SJCRH30 (cell line): ENCODE data around the gene KRT76. TPM values are rescaled to one million over a fixed set of nuclear protein-coding genes. Genes with fewer than 3 reads are reported as not detected.
A peak's percentile ranks its signal among the peaks of the same experiment; 100 is the strongest.

ENCODE experiments used
- DNase-seq, 2 experiments: peaks; one replicate each; pipeline ENCODE4 v3.0.0-alpha.2; 2015 to 2020
- H3K27ac ChIP-seq: fragments of 250-450 bp; sonication (Bioruptor Pico); 2 replicates; pipeline ENCODE4 v1.5.1; 2020; ENCODE audit warnings: mild to moderate bottlenecking, moderate library complexity
- H3K27me3 ChIP-seq: fragments of 250-450 bp; sonication (Bioruptor Pico); 2 replicates; pipeline ENCODE4 v1.5.1; 2020; ENCODE audit warnings: mild to moderate bottlenecking, moderate library complexity
- H3K36me3 ChIP-seq: fragments of 250-450 bp; sonication (Bioruptor Pico); 2 replicates; pipeline ENCODE4 v1.5.1; 2020; ENCODE audit warnings: mild to moderate bottlenecking, moderate library complexity
- H3K4me1 ChIP-seq: fragments of 250-450 bp; sonication (Bioruptor Pico); 2 replicates; pipeline ENCODE4 v1.5.1; 2020; ENCODE audit warnings: mild to moderate bottlenecking, moderate library complexity
- H3K4me3 ChIP-seq: fragments of 250-450 bp; sonication (Bioruptor Pico); 2 replicates; pipeline ENCODE4 v1.5.1; 2020; ENCODE audit warnings: mild to moderate bottlenecking, moderate library complexity
- H3K9me3 ChIP-seq: fragments of 250-450 bp; sonication (Bioruptor Pico); replicated peaks from 2 replicates; pipeline ENCODE4 v1.5.1; 2020; ENCODE audit warnings: mild to moderate bottlenecking, moderate library complexity
- total RNA-seq: library from RNA; depleted of rRNA; stranded (reverse); fragments of >200 nt; shearing (Covaris generic); gene quantifications from 2 replicates; pipeline ENCODE4 v1.2.3, GENCODE V29; 2014; rRNA removed

The KRT76 gene
- total RNA-seq = not detected in 2 replicates

DNA sequence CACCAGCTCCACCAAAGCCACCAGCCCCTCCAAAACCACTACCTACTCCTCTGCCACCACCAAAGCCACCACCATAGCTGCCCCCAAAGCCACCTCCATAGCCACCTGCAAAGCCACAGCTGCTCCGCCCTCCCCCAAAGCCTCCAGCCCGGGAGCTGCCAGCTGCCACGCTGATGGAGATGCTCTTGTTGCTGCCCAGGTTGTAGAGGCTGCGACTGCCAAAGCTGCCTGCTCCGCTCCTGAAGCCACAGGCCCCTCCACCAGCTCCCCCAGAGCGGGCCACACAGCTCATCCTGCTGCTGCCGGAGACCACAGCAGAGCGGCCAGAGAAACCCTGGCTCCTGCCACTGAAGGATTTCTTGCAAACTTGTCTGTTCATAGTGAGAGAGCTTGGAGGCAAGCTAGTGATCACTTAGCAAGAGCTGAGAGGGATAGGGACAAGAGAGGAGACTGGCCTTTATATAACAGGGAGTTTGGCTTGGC, at the start of gene KRT76:
TSS of gene KRT76 (minus strand) at position 433 of the 483 bp plus-strand sequence. CDS start at position 379, 54 bp downstream.
- Histone ChIP-seq H3K27me3 (no peaks in the 10 kb centered on the region), H3K4me1 (no peaks in the 10 kb centered on the region), H3K4me3 (no peak within 1 kb of the TSS), H3K9me3 (no peaks in the 10 kb centered on the region), H3K27ac (no peak within 1 kb of the TSS), H3K36me3 (no peaks in the 10 kb centered on the region)
- DNase-seq = no peak

DNA sequence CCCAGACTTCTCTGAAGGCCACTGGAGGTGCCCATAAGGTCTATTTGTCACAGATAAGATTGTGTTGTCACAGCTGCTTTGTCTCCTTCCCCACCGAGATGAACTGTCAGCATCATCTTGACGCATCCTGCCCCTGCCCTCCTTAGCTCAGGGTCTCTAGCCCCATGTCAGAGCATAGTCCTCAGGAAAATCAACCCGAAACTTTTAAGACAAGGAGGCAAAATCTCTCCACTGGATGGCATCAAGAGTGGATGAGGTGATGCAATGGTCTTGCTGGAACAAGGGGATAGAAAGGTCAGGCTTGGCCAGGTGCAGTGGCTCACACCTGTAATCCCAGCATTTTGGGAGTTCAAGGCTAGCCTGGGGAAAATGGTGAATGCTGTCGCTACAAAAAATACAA, 48.8 kb upstream of the KRT76 start:
- no peak for DNase-seq
- H3K36me3 ChIP-seq = no peaks in the 10 kb centered on the region
- no peaks in the 10 kb centered on the region for H3K4me1 ChIP-seq
- peaks cover 7% of the 10 kb centered on the region; the same call in 1 of the 2 replicates for H3K27me3 ChIP-seq
- H3K27ac ChIP-seq = no peak overlapping the region
- H3K4me3 ChIP-seq = no peak overlapping the region
- H3K9me3 ChIP-seq = no peaks in the 10 kb centered on the region

DNA sequence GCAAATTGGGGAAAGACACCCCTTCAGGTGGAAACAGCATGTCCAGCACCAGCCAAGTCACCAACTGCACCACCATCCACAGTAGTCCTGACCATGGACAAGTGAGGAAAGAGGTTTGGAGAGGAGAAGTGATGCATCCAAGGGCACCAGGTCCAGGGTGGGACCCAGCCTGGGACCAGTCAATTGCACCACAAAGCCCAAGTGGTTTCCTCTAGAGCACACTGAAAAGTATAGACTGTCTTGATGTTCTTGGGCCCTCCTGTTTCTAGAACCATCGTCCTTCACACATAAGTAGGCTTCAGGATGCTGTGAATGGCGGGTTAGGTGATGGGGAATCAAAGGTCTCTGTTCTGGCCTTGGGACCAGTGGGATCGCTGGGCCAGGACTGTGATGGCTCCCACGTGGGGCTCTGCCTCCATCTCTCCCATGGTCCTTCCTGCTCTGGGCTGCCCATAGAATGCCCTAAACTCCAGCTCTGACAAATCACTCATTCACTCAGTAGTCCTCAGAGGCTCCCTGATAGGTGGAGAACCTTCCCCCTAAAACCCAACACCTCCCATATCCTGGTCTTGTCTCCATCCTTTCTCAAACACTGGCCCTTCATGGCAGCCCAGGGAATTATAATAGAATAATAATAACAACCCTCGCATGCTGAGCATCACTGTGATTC, 47.7 kb upstream of the KRT76 start:
- DNase-seq = no peak
- H3K36me3 ChIP-seq = no peaks in the 10 kb centered on the region
- peaks cover 14% of the 10 kb centered on the region; the same call in 1 of the 2 replicates for H3K27me3 ChIP-seq
- H3K9me3 ChIP-seq = no peaks in the 10 kb centered on the region
- no peak overlapping the region for H3K4me3 ChIP-seq
- no peaks in the 10 kb centered on the region for H3K4me1 ChIP-seq
- H3K27ac ChIP-seq = no peak overlapping the region

DNA sequence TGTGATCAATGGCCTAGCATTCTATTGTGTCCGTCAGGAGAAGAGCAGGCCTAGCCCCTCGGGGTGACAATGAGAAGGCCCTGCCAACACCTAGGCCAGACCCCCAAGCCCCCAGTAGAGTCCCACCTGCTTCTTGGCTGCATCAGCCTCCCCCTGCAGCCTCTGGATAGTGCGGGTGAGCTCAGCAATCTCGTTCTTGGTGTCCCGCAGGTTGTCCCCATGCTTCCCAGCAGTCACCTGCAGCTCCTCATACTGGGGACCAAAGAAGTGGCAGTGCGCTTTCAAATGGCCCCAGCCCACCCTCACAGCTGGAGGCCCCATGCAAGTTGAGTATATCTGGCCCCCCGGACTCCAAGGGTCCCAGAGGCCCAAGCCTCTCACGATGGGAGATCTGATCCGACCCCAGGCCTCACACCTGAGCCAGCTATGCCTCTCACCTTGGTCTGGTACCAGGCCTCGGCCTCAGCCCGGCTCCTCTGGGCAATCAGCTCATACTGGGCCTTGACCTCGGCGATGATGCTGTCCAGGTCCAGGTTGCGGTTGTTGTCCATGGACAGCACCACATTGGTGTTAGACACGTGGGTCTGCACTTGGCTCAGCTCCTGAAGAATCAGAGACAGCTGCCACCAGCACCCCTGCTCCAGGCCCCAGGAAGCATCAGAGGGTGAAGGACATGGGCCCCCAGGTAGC, 46.8 kb upstream of the KRT76 start:
- H3K27ac ChIP-seq = no peak overlapping the region
- no peak for DNase-seq
- peaks cover 14% of the 10 kb centered on the region; the same call in 1 of the 2 replicates for H3K27me3 ChIP-seq
- no peak overlapping the region for H3K4me3 ChIP-seq
- H3K4me1 ChIP-seq = no peaks in the 10 kb centered on the region; the same call in 1 of the 2 replicates
- no peaks in the 10 kb centered on the region for H3K9me3 ChIP-seq
- no peaks in the 10 kb centered on the region for H3K36me3 ChIP-seq

GRCh38 chr12:52822771-52823510, 45.8 kb upstream of the KRT76 start:
- Histone ChIP-seq H3K27ac (no peak overlapping the region), H3K36me3 (no peaks in the 10 kb centered on the region), H3K9me3 (no peaks in the 10 kb centered on the region), H3K4me3 (no peak overlapping the region), H3K4me1 (peaks cover 4% of the 10 kb centered on the region; the same call in 1 of the 2 replicates), H3K27me3 (peaks cover 14% of the 10 kb centered on the region; the same call in 1 of the 2 replicates)
- no peak for DNase-seq

GRCh38 chr12:52821826-52822660, 44.9 kb upstream of the KRT76 start:
- Histone ChIP-seq H3K9me3 (no peaks in the 10 kb centered on the region), H3K27ac (no peak overlapping the region), H3K4me3 (no peak overlapping the region), H3K27me3 (peaks cover 14% of the 10 kb centered on the region; the same call in 1 of the 2 replicates), H3K36me3 (no peaks in the 10 kb centered on the region), H3K4me1 (peaks cover 4% of the 10 kb centered on the region; the same call in 1 of the 2 replicates)
- no peak for DNase-seq

DNA sequence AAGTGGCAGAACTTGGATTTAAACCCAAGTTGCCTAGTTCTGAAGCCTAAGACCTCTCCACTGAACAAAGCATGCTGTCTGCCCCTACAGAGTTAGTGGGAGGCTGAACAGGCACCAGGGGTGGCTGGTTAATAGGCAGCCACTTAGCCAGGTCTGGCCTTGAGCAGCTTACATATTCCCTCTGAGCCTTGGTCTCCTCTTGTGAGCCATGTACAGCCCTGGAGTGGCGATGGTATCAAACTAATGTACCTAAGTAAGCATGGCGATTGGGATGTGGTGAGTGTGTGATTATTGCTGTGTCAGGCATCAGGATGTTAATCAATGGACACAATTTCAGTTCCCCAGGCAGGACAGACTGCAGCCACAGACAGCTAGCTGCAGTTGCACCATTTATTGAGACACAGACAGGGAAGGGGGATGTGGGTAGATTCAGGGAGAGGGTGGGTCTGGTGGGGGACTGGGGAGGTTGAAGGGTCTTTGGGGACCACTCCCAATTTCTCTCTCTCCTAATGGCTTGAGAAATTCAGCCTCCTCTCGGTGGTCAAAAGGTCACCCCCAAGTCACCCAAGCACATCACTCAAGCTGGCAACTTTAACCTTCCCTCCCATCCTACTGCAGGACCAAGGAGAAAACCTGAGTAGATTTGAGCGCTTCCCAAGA, 44.1 kb upstream of the KRT76 start:
- H3K36me3 ChIP-seq = no peaks in the 10 kb centered on the region
- H3K4me3 ChIP-seq = no peak overlapping the region
- H3K27me3 ChIP-seq = peaks cover 14% of the 10 kb centered on the region; the same call in 1 of the 2 replicates
- H3K27ac ChIP-seq = no peak overlapping the region
- H3K9me3 ChIP-seq = no peaks in the 10 kb centered on the region
- DNase-seq = no peak
- H3K4me1 ChIP-seq = peaks cover 4% of the 10 kb centered on the region; the same call in 1 of the 2 replicates

DNA sequence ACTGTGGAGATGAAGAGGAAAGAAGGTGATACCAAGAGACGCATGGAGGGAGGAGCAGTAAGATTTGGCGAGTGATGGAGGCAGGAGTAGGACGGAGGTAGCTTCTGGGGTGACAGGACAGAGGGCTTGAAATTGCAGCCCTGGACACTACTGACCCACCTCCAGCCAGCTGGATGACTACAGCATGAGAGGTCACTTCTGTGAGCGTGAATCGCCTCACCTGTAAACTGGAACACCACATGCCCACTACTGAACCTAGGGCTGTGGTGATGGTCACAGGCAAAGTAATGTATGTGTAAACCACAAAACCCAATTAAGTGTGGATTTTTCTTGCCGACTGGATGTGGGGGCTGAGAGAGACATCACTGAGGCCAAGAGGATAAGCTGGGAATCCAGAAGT, 43.4 kb upstream of the KRT76 start:
- DNase-seq = no peak
- Histone ChIP-seq H3K9me3 (no peaks in the 10 kb centered on the region), H3K4me3 (no peak overlapping the region), H3K27me3 (peaks cover 14% of the 10 kb centered on the region; the same call in 1 of the 2 replicates), H3K36me3 (no peaks in the 10 kb centered on the region), H3K27ac (no peak overlapping the region), H3K4me1 (peaks cover 4% of the 10 kb centered on the region; the same call in 1 of the 2 replicates)

DNA sequence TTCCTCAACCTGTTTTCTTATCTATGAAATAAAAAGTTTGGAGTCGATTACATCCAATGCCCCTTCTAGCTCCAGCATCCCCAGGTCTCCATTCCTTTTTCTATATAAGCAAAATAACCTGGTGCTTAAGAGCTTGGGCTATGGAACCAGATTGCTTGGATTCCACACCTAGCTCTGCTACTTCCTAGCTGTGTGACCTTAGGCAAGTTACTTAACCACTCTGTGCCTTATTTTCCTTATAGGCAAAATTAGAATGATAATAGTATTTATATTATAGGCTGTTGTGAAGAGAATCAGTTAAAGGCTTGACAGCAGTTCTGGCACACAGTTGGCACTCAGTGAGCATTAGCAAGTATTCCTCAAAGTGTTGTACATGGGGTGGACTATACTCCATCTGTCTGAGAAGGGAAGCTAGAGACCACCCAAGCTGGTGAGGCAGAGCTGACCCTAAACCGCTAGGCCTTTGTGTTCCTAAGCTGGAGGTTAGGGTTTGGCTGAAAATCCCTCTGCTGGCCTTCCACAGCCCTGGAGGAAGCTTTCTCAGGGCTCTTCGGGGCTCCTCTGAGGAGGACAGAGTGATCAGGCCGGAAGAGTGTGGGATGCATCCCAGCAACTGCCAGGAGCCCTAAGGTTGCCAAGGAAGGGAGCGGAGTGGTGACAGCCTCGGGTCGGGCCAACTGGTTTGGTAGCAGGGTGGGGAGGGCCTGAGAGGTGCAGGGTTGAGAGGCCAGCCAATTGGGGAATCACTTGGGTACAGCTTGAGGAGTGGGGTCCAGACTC, 42.8 kb upstream of the KRT76 start:
- peaks cover 14% of the 10 kb centered on the region; the same call in 1 of the 2 replicates for H3K27me3 ChIP-seq
- no peaks in the 10 kb centered on the region for H3K9me3 ChIP-seq
- DNase-seq = no peak
- no peak overlapping the region for H3K4me3 ChIP-seq
- no peaks in the 10 kb centered on the region for H3K36me3 ChIP-seq
- peaks cover 4% of the 10 kb centered on the region; the same call in 1 of the 2 replicates for H3K4me1 ChIP-seq
- H3K27ac ChIP-seq = no peak overlapping the region

DNA sequence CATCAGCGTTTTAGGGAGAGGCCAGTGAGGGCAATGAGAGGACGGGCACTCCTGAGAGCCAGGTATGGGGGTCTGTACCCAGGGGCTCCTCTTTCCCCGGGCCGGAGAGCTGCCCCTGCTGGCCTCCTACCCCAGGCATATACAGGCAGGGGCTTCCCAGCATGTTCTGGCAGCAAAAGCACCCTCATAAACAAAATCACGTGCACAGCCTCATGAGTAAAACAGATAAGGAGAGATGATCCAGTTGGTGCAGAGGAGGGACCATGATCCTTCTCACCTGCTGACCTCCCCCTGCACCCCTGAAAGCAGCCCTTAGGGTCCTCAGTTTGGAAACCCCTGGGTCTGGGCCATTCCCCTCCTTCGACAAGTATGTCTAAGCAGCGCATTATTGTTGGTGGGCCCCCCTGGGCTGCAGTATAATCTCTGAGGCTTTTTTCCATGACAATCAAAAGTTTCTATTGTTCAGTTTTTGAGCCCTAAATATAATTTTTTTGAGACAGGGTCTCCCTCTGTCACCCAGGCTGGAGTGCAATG, 41.8 kb upstream of the KRT76 start:
- H3K27ac ChIP-seq = no peak overlapping the region
- DNase-seq = no peak

DNA sequence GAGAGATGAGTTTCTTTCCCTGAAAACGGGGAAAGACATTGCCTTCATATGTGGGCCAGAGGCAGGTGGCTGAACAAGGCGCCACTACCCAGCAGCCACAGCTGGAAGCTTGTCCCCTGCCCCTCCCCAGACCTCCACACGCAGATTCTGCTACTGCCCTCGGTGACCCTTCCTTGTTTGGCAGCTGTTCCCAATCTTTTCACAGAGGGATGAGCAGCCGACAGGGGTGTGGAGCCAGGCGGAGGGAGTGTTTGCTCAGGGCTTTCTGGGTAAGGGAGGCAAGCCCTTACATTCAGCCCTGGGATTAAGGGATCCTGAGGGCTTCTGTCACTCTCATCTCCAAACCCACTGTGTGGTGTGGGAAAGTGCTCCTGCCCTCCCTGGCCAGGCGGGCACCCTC, 41.2 kb upstream of the KRT76 start:
- DNase-seq = peak; percentile 72 to 76
- Histone ChIP-seq H3K4me1 (peaks cover 4% of the 10 kb centered on the region; the same call in 1 of the 2 replicates), H3K27ac (no peak overlapping the region), H3K9me3 (no peaks in the 10 kb centered on the region), H3K4me3 (no peak overlapping the region), H3K36me3 (no peaks in the 10 kb centered on the region), H3K27me3 (peaks cover 14% of the 10 kb centered on the region; the same call in 1 of the 2 replicates)

More for the DNA sequence above, 41.8 kb upstream of the KRT76 start:
- H3K27me3 ChIP-seq = peaks cover 14% of the 10 kb centered on the region; the same call in 1 of the 2 replicates
- H3K36me3 ChIP-seq = no peaks in the 10 kb centered on the region
- no peaks in the 10 kb centered on the region for H3K9me3 ChIP-seq
- no peak overlapping the region for H3K4me3 ChIP-seq
- H3K4me1 ChIP-seq = peaks cover 4% of the 10 kb centered on the region; the same call in 1 of the 2 replicates

- Histone ChIP-seq H3K27me3 (peaks cover 10% of the 10 kb centered on the region; the same call in 1 of the 2 replicates), H3K36me3 (no peaks in the 10 kb centered on the region), H3K4me1 (peaks cover 4% of the 10 kb centered on the region; the same call in 1 of the 2 replicates), H3K4me3 (no peak overlapping the region), H3K27ac (no peak overlapping the region), H3K9me3 (no peaks in the 10 kb centered on the region)
- no peak for DNase-seq
Measured at GRCh38 chr12:52817699-52818238, 40.6 kb upstream of the KRT76 start.
